Liver (tissue), 3 donors: Measurements from ENCODE around the gene KCP.

ENCODE experiments used
- FOXA1 ChIP-seq: IDR thresholded peaks from 2 replicates; pipeline ENCODE4 v1.6.1; 2016; ENCODE audit warnings: antibody characterized with exemption
- HNF4A ChIP-seq, 2 donors: conservative IDR thresholded peaks; 2 replicates each; pipeline ENCODE4 v1.6.1; 2016; ENCODE audit warnings: antibody characterized with exemption in 2 of 2, mild to moderate bottlenecking in 2 of 2
- JUND ChIP-seq, 2 donors: IDR thresholded peaks; 2 replicates each; pipeline ENCODE4 v1.6.1; 2016; ENCODE audit warnings: antibody characterized with exemption in 2 of 2
- NR2F2 ChIP-seq: IDR thresholded peaks from 2 replicates; pipeline ENCODE4 v1.6.1; 2016; ENCODE audit warnings: antibody characterized with exemption
- RAD21 ChIP-seq, 2 donors: IDR thresholded peaks; 2 replicates each; pipeline ENCODE4 v1.6.1; 2016; ENCODE audit warnings: antibody characterized with exemption in 2 of 2, mild to moderate bottlenecking in 2 of 2
- RXRA ChIP-seq, 2 donors: IDR thresholded peaks; 2 replicates each; pipeline ENCODE4 v1.6.1; 2017 to 2018; ENCODE audit warnings: antibody characterized with exemption in 2 of 2, mild to moderate bottlenecking in 1 of 2
- SP1 ChIP-seq: IDR thresholded peaks from 2 replicates; pipeline ENCODE4 v1.6.1; 2018; ENCODE audit warnings: antibody characterized with exemption, mild to moderate bottlenecking
- TAF1 ChIP-seq: conservative IDR thresholded peaks from 2 replicates; pipeline ENCODE4 v1.6.1; 2016; ENCODE audit warnings: antibody characterized with exemption, mild to moderate bottlenecking
- YY1 ChIP-seq: IDR thresholded peaks from 2 replicates; pipeline ENCODE4 v1.6.1; 2016; ENCODE audit warnings: antibody characterized with exemption, mild to moderate bottlenecking
- TF ChIP-seq, protein P1 (sequence below): fragments of 150-350 bp; IDR thresholded peaks from 2 replicates; pipeline ENCODE4 v1.5.1; 2017; ENCODE audit warnings: improper control_type of control experiment, low read depth, low read length; ENCODE audit not compliant: missing input control
- TF ChIP-seq, protein P2 (sequence below): IDR thresholded peaks from 2 replicates; pipeline ENCODE4 v1.6.1; 2016; ENCODE audit warnings: antibody characterized with exemption, mild to moderate bottlenecking
- TF ChIP-seq, protein P3 (sequence below): IDR thresholded peaks from 2 replicates; pipeline ENCODE4 v1.6.1; 2016; ENCODE audit warnings: antibody characterized with exemption
- TF ChIP-seq, protein P4 (sequence below): IDR thresholded peaks from 2 replicates; pipeline ENCODE4 v1.6.1; 2016; ENCODE audit warnings: antibody characterized with exemption
- TF ChIP-seq, protein P5 (sequence below): IDR thresholded peaks from 2 replicates; pipeline ENCODE4 v1.6.1; 2016; ENCODE audit warnings: antibody characterized with exemption
- donor health status: healthy.
- donor health status: healthy.

DNA sequence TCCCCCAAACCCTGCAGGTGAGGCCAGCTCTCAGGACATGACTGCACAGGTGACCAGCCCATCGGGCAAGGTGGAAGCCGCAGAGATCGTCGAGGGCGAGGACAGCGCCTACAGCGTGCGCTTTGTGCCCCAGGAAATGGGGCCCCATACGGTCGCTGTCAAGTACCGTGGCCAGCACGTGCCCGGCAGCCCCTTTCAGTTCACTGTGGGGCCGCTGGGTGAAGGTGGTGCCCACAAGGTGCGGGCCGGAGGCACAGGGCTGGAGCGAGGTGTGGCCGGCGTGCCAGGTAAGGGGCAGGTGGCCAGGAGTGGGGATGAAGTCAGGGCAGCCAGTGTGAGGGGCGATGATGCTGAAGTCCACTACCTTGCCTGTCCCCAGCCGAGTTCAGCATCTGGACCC lies 56.1 kb downstream of the KCP start:
- TF ChIP-seq YY1 (no peak), TAF1 (no peak), SP1 (no peak), HNF4A (conservative IDR thresholded peaks at IDR 0.05) (no peak), RAD21 (IDR thresholded peaks at IDR 0.05) (no peak), NR2F2 (no peak), JUND (IDR thresholded peaks at IDR 0.05) (no peak), RXRA (IDR thresholded peaks at IDR 0.05) (no peak), FOXA1 (no peak)
- TF ChIP-seq, protein P1, sequence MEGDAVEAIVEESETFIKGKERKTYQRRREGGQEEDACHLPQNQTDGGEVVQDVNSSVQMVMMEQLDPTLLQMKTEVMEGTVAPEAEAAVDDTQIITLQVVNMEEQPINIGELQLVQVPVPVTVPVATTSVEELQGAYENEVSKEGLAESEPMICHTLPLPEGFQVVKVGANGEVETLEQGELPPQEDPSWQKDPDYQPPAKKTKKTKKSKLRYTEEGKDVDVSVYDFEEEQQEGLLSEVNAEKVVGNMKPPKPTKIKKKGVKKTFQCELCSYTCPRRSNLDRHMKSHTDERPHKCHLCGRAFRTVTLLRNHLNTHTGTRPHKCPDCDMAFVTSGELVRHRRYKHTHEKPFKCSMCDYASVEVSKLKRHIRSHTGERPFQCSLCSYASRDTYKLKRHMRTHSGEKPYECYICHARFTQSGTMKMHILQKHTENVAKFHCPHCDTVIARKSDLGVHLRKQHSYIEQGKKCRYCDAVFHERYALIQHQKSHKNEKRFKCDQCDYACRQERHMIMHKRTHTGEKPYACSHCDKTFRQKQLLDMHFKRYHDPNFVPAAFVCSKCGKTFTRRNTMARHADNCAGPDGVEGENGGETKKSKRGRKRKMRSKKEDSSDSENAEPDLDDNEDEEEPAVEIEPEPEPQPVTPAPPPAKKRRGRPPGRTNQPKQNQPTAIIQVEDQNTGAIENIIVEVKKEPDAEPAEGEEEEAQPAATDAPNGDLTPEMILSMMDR: no peak
- TF ChIP-seq, protein P2, sequence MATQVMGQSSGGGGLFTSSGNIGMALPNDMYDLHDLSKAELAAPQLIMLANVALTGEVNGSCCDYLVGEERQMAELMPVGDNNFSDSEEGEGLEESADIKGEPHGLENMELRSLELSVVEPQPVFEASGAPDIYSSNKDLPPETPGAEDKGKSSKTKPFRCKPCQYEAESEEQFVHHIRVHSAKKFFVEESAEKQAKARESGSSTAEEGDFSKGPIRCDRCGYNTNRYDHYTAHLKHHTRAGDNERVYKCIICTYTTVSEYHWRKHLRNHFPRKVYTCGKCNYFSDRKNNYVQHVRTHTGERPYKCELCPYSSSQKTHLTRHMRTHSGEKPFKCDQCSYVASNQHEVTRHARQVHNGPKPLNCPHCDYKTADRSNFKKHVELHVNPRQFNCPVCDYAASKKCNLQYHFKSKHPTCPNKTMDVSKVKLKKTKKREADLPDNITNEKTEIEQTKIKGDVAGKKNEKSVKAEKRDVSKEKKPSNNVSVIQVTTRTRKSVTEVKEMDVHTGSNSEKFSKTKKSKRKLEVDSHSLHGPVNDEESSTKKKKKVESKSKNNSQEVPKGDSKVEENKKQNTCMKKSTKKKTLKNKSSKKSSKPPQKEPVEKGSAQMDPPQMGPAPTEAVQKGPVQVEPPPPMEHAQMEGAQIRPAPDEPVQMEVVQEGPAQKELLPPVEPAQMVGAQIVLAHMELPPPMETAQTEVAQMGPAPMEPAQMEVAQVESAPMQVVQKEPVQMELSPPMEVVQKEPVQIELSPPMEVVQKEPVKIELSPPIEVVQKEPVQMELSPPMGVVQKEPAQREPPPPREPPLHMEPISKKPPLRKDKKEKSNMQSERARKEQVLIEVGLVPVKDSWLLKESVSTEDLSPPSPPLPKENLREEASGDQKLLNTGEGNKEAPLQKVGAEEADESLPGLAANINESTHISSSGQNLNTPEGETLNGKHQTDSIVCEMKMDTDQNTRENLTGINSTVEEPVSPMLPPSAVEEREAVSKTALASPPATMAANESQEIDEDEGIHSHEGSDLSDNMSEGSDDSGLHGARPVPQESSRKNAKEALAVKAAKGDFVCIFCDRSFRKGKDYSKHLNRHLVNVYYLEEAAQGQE: no peak
- TF ChIP-seq, protein P3, sequence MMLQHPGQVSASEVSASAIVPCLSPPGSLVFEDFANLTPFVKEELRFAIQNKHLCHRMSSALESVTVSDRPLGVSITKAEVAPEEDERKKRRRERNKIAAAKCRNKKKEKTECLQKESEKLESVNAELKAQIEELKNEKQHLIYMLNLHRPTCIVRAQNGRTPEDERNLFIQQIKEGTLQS: no peak
- TF ChIP-seq, protein P4, sequence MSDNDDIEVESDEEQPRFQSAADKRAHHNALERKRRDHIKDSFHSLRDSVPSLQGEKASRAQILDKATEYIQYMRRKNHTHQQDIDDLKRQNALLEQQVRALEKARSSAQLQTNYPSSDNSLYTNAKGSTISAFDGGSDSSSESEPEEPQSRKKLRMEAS: no peak
- TF ChIP-seq, protein P5, sequence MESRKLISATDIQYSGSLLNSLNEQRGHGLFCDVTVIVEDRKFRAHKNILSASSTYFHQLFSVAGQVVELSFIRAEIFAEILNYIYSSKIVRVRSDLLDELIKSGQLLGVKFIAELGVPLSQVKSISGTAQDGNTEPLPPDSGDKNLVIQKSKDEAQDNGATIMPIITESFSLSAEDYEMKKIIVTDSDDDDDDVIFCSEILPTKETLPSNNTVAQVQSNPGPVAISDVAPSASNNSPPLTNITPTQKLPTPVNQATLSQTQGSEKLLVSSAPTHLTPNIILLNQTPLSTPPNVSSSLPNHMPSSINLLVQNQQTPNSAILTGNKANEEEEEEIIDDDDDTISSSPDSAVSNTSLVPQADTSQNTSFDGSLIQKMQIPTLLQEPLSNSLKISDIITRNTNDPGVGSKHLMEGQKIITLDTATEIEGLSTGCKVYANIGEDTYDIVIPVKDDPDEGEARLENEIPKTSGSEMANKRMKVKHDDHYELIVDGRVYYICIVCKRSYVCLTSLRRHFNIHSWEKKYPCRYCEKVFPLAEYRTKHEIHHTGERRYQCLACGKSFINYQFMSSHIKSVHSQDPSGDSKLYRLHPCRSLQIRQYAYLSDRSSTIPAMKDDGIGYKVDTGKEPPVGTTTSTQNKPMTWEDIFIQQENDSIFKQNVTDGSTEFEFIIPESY: no peak
